Loucy (cell line): Measurements from ENCODE around the gene EME1.

Experiments used
- CTCF ChIP-seq: fragments of 200-600 bp; sonication (generic); conservative IDR thresholded peaks from 2 replicates; pipeline ENCODE4 v1.5.1; 2014; ENCODE audit warnings: mild to moderate bottlenecking, antibody characterized with exemption, low read length
- EZH2phosphoT487 ChIP-seq: fragments of 200-600 bp; IDR thresholded peaks from 2 replicates; pipeline ENCODE4 v1.6.1; 2018; ENCODE audit warnings: antibody characterized with exemption, mild to moderate bottlenecking, moderate library complexity, borderline replicate concordance

- TF ChIP-seq CTCF = no peak
- TF ChIP-seq EZH2phosphoT487 = no peak
These were observed 34.4 kb upstream of the EME1 start for GRCh38 chr17:50338645-50339044.
